ENCODE measurements around the gene BDKRB2. TPM values are rescaled to one million over a fixed set of nuclear protein-coding genes. Genes with fewer than 3 reads are reported as not detected.

BDKRB2 gene
- total RNA-seq (2014; rRNA removed; shearing (Covaris generic)), result 4.5 and 5.4 TPM in 2 replicates

DNA sequence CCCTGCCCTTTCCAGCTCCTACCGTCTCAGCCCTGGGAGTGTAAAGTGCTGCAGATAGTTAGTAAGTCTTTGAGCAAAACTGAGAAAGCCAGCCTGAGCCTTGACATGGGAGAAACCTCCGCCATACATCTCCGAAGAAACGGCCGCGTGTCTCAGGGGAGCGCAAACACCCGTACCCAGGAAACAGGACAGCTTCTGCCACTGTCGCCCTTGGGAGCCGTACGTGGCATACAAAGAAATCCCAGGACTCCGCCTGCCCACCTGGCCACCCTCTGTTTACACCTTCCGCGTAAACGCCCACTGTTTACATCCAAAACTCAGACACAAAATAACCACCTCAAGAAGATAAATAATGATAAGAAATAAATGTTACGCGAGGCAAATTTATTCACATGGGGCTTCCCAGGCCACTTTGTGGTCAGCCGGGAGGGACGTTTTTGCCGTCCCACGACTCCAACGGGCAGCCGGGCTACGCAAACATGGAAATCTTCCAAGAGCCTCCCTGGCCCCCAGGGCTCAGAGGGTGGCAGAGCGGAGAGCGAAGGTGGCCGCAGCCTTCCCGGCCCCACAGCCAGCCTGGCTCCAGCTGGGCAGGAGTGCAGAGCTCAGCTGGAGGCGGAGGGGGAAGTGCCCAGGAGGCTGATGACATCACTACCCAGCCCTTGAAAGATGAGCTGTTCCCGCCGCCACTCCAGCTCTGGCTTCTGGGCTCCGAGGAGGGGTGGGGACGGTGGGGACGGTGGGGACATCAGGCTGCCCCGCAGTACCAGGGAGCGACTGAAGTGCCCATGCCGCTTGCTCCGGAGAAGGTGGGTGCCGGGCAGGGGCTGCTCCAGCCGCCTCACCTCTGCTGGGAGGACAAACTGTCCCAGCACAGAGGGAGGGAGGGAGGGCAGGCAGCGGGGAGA lies at the start of gene BDKRB2:
Gene BDKRB2, plus strand, starts transcription at position 689 of the 908 bp plus-strand sequence. CDS start 32,269 bp downstream, outside the sequence.
- DNase-seq (ENCODE audit: low spot score), result peak; percentile 95

DNA sequence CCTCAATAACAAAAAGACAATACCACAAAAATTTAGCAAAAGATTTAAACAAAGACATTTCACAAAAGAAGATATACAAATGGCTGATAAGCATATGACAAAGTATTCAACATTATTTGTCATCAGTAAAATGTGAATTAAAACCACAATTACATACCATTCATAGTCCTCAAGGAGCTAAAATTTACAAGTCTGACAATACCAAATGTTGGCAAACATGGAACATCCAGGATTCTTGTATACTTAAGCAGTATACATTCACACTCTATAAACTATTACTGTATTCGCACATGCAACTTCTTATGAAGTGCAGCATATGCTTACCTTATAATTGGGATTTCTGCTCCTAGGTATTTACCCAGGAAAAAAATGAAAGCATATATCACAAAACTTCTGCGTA lies 49.7 kb upstream of the BDKRB2 start:
- no peak for DNase-seq (ENCODE audit: low spot score)

DNA sequence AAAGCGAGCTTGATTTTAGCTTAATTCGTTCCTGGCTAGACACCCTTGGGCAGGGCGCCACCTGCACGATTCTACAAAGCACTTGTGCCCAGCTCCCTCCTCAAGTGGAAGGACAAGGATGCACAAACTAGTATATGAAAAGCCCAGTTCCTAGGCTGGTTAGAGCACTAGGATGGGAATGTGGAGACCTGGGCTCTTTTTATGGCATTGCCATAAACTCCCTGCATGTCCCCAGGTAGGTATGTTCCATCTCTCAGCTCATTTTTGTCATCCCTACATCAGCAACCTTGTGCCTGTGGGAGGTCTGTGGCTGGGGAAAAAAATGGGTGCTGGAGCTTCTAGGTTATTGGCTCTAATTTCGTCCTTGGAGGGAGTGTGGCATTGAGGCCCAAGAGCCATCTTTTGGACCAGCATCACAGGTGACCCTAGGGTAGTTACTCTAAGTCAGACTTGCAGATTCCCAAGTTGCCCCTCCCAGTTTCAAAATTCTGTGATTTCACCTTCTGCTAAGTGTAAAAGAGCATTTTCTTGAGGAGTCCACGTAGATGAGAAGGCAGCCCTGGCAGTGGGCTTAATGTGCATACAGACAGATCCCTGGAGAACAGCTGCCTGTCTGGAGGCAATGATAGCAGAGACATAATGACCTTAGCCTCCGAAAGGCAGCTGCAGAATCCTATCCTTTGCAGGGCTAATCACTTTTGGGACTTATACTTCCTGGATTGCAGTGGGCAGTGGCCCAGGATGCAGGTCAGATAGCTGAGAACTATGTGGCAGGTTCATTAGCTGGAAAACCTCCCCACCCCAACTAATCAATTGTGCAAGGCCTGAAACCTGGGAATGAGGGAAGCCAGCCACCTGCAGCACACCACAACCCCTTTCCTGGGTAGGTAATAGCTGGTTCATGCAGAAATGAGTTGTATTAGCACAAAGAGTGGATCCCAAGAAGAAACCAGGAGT lies 47.6 kb upstream of the BDKRB2 start:
- no peak for DNase-seq (ENCODE audit: low spot score)

DNA sequence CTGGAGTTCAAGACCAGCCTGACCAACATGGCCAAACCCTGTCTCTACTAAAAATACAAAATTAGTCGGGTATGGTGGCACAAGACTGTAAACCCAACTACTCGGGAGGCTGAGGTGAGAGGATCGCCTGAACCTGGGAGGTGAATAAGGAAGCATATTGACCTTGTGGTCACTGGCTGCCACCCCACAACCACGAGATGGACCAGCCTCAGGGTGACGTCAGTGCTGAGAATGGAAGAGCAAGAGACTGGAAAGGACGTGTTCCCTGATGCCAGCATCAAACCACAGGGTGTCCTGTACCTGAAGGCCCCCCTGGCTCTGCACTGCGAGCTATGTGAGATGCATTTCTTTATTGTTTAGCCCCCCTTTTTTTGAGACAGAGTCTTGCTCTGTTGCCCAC lies 45.9 kb upstream of the BDKRB2 start:
- DNase-seq (ENCODE audit: low spot score), result no peak

DNA sequence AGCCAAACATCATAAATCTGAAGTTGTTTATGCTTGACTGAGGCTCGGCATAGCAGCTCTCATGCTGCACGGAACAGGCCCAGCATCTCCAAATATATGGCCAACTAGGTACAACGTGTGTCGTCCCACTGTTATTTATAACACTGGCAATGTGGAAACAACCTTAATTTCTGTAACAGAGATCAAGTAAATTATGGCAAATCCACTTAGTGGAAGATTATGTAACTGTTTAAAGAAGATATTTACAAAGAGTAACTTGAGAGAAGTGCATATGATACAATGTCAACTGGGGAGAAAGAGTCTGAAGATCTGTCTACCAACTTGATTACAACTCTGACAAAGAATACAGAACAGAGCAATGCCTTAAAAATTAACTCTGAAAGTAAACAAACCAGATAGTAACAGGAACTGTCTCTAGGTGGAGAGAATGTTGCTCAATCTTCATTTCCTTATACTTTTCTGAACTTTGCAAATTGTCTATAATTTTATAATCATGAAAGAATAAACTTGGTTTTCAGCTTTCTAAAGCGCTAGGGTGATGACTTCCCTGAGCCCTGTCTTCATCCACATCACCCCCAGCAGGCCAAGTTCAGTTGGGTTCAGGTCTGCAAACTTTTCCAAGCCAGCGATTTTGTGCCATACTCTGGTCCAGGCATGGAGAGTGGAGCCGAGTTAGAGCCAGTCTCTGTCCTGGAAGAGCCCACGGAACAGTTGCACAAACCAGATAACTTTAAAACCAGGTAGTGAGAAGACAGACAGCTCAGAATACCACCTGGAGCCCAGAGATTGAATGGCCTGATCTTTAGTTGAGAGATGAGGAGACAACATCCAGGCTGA lies 44.3 kb upstream of the BDKRB2 start:
- DNase-seq (ENCODE audit: low spot score), result no peak

DNA sequence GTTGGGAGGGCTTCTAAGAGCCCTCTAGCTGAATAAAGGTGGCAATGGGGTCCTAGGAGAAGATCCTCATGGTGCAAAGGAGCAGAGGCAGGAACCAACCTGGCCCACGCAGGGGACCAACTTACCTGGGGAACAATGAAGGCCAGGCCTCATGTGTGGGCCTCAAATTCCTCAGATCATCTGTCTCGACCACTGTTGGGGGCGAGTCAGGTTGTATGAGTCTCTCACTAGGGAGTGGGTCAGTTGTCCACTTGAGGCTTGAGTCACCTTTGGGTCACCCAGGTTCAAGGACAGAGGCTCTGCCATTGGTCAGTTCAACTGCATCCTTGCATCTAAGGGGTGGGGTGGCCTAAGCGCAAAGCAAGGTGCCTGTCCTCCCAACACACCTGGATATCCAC lies 43.7 kb upstream of the BDKRB2 start:
- no peak for DNase-seq (ENCODE audit: low spot score)

DNA sequence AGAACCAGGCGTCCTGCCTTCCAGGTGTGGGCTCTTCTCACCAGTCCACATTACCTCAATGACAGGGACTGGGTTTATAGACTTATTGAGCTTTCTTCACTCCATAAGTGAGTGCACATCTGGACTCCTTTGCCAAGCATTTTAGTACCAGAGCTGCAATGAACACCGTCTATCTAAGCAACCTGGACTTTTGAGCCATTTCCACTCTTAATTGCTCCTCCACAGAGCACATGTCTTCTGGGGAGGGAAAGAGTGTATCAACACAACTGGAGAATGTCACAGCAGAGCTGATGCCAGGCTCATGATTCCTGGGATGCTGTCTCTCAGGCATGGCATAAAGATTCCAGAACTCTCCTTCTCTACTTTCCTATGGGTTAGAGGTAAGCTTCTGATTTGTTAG lies 43.0 kb upstream of the BDKRB2 start:
- DNase-seq (ENCODE audit: low spot score), result no peak

DNA sequence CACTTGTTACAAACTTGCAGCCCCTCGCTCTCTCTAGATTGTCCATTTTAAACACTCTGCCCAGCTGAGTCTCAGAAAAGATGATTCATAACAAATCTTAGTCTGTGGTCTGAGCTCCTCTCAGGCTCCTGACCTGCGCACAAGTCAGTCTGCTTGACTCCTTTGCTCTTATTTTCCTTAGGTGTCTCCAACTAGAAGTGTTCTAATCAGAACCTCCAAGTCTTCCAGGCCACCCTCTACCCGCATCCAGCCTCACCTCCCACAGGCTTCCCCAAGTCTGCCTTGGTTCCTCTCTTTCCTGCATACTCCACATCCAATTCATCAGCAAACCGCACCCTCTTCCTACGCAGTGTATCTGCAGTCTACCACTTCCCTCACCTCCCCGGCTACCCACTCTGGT lies 42.4 kb upstream of the BDKRB2 start:
- no peak for DNase-seq (ENCODE audit: low spot score)

DNA sequence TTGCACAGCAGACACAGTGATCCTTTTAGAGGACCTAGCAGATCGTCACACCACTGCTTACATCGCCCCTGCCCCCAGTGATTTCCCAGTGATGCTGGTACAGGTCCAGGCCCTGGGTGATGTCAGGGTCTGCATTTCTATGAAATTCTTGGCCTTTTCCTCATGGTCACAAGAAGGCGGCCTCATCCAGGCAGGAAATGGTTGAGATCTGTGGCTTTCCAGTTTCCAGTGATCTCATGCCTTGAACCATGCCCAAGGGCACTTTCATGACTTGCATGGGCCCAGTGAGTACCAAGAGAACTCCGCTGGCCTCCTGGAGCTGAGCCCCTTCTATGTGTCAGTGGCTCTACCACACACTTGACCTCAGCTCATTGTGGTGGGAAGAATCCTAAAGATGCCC lies 41.9 kb upstream of the BDKRB2 start:
- DNase-seq (ENCODE audit: low spot score), result peak; percentile 54

DNA sequence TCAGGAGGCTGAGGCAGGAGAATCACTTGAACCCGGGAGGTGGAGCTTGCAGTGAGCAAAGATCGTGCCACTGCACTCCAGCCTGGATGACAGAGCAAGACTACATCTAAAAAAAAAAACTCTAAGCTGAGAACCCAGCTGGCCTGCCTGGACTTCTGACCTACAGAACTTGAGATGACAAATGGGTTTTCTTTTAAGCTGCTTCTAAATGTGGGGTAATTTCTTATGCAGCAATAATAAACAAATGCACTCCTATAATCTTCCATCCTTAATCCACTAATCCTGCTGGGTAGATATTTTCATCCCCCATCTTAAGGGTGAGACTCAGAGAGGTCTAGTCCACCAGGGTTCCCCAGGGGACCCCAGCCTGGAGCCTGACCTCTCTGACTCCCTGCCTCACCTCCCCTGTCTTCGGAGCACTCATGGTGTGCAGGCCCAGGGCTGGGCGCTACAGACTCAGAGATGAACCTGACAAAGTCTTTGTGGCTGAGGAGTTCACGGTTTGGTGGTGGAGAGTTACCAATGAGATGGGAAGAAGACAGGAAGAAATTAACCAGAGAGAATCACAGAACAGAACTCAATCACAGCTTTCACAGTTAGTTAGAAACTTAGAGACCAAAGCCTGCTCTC lies 39.7 kb upstream of the BDKRB2 start:
- no peak for DNase-seq (ENCODE audit: low spot score)

DNA sequence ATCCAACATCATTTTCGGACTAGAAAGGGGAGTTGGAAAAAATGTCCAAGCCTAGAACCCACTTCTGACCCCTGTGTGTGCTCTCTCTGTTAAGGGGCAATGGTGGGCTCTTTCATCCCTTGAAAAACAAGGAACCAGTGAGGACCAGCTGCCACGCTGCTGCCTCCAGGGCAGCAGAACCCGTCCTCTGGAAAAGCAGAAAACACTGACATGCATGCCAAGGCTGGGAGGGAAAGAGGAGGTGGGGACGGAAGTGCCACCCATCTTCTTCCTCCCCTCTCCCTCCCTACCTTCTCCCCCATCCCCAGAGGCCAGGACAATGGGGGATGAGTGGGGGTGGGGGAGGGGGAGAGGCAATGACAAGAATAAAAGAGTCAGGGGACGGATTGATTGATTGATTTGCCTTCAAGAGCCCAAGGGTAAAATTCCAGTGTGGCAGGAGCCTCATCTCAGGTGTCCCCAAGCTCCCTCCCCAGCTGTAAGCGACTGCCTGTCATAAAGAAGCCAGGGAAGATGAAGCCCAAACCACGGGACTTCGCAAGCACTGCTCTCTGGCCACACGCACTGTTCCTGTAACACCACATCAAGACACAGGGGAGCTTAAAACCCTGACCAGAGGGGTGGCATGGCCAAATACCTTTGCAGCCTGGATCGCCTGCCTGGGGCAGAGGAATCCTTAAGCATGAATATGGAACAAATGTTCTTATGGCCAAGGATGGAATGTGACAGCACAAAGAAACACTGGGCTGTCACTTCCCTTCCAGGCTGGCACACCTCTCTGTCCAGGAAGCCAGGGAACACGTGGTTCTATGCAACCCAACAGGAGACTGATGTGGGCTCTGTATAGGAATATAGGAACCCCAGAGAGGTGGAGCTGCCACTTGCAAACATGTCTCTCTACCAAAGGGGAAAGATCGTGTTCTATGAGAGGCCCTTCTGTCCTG lies 38.9 kb upstream of the BDKRB2 start:
- peak; percentile 40 for DNase-seq (ENCODE audit: low spot score)

DNA sequence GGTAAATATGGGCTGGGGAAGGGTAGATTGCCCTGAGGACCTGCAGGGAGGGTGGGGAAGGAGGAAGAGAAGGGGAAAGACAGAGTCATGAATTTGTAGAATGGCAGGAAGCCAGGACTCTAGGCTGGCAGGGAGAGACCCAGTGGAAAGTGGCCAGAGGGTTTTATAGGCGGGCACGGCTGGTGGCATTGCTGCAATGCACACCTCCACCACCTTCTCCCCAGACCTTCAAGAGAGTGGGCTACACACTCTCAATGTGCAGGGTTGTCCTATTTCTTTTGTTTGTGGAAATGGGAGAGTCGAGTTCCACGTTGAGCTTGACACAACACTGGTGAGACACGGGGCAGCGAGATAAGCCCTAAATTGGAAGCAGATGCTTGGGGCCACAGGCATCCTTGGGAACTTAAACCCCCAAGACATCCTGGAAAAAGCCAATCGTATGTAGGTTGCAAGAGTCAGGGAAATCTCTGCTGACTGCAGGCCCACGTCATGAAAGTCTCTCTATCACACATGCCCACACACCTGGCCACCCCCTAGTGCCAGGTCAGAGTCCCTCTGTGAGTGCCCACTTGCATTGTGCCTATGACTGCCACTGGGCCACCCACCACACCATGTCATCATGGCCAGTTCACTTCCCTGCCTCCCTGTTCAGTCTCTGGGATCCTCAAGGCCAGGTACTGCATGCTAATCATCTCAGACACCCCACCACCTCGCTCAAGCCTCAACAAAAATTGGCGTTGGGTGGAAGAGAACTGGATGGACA lies 38.0 kb upstream of the BDKRB2 start:
- peak; percentile 42 for DNase-seq (ENCODE audit: low spot score)

DNA sequence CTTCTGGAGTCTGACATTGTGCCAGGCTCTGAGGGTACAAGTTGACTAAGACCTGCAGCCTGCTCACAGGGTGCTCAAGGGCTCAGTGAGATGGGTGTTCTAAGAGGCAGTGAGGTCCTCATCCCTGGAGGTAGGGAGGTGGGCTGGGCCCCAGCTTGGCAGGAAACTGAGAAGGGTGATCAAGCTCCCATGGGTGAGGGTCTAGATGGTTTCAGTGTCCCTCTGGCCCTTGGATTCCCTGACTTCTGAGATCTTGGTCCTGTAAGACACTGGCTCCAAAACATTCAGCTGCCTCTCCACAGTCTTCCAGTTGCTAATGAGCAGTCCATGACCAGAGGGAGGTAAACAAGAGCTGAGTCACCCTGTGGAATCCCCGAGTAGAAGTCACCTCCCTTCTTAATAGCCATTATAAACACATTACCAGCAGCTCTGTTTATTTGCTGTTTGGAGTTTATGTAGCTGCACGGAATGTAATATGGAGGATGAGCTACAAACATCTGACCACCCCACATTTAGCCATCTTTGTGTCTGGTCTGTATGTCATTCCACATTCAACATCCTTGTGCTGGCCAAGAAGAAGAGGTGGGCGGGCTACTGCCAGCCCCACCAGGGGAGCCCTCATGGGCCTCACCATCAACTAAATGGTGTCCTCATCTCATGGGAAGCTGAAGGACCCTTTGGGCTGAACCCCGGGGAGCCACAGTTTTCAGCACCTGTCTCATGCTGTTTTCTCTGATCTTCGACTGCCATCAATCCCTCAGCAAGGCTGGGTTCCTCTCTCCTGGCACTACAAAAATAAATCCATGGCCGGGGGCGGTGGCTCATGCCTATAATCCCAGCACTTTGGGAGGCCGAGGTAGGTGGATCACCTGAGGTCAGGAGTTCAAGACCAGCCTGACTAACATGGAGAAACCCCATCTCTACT lies 37.2 kb upstream of the BDKRB2 start:
- DNase-seq (ENCODE audit: low spot score), result peak; percentile 89

DNA sequence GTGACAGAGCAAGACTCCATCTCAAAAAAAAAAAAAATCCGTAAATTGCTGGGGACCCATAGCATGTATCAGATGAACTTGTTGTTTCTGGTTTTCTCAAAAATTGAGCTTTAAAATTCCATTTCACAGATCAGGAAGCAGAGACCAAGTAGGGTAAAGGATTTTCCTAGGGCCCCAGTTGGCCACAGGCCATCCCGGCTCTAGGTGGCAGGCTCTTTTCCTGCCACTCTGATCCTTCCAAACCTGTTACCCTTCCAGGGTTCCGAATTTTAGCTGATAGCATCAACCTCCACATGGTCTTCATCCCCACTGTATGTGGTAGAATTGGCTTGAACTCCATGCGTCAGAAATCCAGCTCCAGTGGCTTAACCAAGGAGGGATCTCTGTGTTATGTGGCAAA lies 36.1 kb upstream of the BDKRB2 start:
- DNase-seq (ENCODE audit: low spot score), result no peak

DNA sequence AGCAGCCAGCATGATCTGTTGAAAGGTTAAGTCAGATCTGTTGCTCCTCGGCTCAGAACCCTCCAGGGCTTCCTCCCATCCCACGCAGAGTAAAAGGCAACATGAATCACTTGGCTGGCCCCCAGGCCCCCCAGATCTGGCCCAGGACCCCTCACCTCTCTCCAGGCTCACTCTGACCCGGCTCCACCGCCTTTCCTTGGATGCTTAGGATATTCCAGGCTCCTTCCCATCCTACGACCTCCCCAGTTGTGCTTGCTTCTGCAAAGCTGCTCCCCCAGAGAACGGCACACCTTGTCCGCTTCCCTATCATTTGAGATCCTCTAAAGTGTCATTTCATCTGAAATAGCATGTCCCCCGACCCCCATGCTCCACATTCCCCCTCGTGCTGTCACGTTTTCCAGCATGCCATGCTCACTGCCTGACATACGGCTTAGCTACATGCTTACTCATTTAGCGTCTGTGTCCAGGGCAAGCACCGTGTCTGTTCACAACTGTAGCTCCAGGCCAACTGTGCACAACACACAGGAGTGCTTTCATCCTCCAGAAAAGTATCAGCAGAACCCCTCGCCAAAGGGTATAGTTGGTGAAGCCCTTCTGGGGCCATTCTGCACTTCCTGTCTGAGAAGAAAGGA lies 33.6 kb upstream of the BDKRB2 start:
- DNase-seq (ENCODE audit: low spot score), result no peak

DNA sequence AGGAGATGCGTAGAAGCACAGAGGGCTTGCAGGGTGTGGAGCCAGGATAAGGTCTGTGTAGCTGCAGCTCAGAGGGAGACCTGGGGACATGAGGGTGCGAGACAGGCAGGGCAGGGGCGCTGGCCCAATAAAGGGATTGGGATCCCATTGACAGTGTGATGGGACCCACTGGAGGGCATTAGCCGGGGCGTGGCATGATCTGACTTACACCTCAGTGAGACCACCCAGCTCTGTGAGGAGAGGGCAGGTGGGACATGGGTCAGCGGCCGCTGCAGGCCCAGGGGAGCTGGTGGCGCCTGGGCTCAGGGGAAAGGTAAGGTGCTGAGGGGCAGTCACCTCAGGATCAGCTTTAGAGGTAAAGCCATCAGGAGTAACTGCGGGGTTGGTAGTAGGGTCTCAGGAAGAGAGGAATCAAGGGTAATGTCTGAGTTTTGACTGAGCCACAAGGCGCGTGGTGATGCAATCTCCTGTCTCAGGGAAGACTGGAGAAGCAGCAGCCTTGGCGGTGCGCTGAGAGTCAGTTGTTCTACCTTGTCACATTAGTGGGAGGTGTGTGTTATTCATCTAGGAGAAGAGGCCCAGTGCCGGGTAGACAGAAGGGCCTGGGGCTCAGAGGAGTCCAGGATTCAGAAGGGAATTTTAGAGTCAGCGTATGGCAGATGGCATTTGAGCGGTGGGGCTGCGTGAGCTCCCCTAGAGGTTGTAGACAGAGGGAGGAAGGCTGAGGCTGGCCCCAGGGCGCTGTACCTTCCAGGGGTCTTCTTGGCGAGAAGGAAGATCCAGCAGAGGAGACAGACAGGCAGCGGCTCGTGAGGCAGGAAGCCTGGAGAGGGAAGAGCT lies 30.8 kb upstream of the BDKRB2 start:
- no peak for DNase-seq (ENCODE audit: low spot score)

DNA sequence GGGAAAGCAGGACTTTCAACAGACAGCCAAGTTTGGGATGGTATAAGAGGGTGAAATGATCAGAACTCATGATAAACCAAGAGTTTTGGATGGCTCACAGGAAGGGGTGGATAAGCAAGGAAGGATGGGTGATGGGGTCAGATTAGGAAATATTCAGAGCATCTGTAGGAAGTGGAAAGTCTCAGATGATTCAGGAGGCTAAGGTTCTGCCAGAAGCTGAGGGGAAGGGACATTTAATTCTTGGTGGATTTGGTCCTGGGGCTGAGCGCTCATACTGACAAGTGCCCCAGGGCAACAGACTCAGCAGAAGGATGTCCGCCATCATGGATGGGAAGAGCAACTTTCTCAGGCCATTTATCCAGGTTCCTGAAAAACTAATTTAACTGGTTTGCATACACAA lies 28.4 kb upstream of the BDKRB2 start:
- no peak for DNase-seq (ENCODE audit: low spot score)

Data from H4 (cell line).